Hepatocyte (in vitro differentiated cells): ENCODE results near the gene SSC5D.

Source experiments
- EZH2 ChIP-seq: fragments of 200-600 bp; sonication (generic); IDR thresholded peaks from 2 replicates; pipeline ENCODE4 v1.6.1; 2016; ENCODE audit warnings: antibody characterized with exemption, mild to moderate bottlenecking, borderline replicate concordance
- EZH2phosphoT487 ChIP-seq: fragments of 200-600 bp; sonication (generic); IDR thresholded peaks from one replicate; pipeline ENCODE4 v1.6.1; 2018; ENCODE audit warnings: antibody characterized with exemption, mild to moderate bottlenecking, low read depth, moderate library complexity; ENCODE audit not compliant: unreplicated experiment, severe bottlenecking
- TF ChIP-seq, protein P1 (sequence below): fragments of 200-600 bp; sonication (generic); IDR thresholded peaks from 2 replicates; pipeline ENCODE4 v1.5.1; 2016; ENCODE audit warnings: antibody characterized with exemption, mild to moderate bottlenecking; ENCODE audit not compliant: poor library complexity

- TF ChIP-seq EZH2 (no peak), EZH2phosphoT487 (no peak)
- TF ChIP-seq, protein P1, sequence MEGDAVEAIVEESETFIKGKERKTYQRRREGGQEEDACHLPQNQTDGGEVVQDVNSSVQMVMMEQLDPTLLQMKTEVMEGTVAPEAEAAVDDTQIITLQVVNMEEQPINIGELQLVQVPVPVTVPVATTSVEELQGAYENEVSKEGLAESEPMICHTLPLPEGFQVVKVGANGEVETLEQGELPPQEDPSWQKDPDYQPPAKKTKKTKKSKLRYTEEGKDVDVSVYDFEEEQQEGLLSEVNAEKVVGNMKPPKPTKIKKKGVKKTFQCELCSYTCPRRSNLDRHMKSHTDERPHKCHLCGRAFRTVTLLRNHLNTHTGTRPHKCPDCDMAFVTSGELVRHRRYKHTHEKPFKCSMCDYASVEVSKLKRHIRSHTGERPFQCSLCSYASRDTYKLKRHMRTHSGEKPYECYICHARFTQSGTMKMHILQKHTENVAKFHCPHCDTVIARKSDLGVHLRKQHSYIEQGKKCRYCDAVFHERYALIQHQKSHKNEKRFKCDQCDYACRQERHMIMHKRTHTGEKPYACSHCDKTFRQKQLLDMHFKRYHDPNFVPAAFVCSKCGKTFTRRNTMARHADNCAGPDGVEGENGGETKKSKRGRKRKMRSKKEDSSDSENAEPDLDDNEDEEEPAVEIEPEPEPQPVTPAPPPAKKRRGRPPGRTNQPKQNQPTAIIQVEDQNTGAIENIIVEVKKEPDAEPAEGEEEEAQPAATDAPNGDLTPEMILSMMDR = no peak
These were observed 14.1 kb downstream of the SSC5D start for GRCh38 chr19:55502197-55502952.
